OCI-LY3 (cell line): Measurements from ENCODE around the gene CMKLR1.

Source experiments
- EZH2phosphoT487 ChIP-seq: fragments of 200-600 bp; shearing (Covaris generic); IDR thresholded peaks from 2 replicates; pipeline ENCODE4 v1.6.1; 2018; ENCODE audit warnings: antibody characterized with exemption, mixed run types, low read depth
- TF ChIP-seq, protein P1 (sequence below): fragments of 200-600, 300-600 bp; sonication (generic); IDR thresholded peaks from 2 replicates; pipeline ENCODE4 v1.5.1; 2014; ENCODE audit warnings: antibody characterized with exemption, low read length, low read depth

DNA sequence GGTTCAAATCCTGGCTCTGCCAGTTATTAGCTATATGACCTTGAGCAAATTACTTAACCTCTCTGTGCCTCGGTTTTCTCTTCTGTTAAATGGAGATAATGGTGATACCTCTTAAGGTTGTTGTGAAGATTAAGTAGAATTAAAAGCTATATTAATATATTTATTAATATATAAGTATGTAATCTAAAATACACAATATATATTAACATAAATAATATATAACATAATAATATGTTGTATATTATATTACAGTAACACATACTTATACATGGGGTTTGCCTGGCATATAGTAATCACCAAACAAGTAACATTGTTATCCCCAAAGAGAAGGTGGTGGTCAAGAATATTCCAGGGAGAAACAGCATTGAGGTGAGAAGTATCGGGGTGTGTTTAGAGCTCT is 92.0 kb downstream of the CMKLR1 start:
- TF ChIP-seq, protein P1, sequence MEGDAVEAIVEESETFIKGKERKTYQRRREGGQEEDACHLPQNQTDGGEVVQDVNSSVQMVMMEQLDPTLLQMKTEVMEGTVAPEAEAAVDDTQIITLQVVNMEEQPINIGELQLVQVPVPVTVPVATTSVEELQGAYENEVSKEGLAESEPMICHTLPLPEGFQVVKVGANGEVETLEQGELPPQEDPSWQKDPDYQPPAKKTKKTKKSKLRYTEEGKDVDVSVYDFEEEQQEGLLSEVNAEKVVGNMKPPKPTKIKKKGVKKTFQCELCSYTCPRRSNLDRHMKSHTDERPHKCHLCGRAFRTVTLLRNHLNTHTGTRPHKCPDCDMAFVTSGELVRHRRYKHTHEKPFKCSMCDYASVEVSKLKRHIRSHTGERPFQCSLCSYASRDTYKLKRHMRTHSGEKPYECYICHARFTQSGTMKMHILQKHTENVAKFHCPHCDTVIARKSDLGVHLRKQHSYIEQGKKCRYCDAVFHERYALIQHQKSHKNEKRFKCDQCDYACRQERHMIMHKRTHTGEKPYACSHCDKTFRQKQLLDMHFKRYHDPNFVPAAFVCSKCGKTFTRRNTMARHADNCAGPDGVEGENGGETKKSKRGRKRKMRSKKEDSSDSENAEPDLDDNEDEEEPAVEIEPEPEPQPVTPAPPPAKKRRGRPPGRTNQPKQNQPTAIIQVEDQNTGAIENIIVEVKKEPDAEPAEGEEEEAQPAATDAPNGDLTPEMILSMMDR, result no peak
- TF ChIP-seq EZH2phosphoT487, result no peak
